Activated T-cell treated with anti-CD3 and anti-CD28 coated beads for 4 hours (primary cell): ENCODE data around the gene RIN2.
"Not testable (repeated sequence)": the region's sequence is repeated elsewhere in the genome, so short reads cannot be mapped to it uniquely, and the experiment has no call there.

Experiments
- DNase-seq: peaks from one replicate; pipeline ENCODE4 v3.0.0-alpha.2; 2020

Gene RIN2

GRCh38 chr20:19738951-19739350, 19.1 kb upstream of the RIN2 start:
- no peak for DNase-seq

GRCh38 chr20:19739351-19739750, 18.7 kb upstream of the RIN2 start:
- no peak for DNase-seq

GRCh38 chr20:19740512-19740911, 17.5 kb upstream of the RIN2 start:
- no peak for DNase-seq

GRCh38 chr20:19741924-19742323, 16.1 kb upstream of the RIN2 start:
- no peak for DNase-seq

- no peak for DNase-seq
These were observed 15.0 kb upstream of the RIN2 start for GRCh38 chr20:19742974-19743639.

- no peak for DNase-seq
These were observed 14.4 kb upstream of the RIN2 start for GRCh38 chr20:19743640-19743995.

- DNase-seq = no peak
These were observed 13.0 kb upstream of the RIN2 start for GRCh38 chr20:19745106-19745505.

- no peak for DNase-seq
These were observed 12.5 kb upstream of the RIN2 start for GRCh38 chr20:19745584-19745983.

GRCh38 chr20:19746396-19746795, 11.7 kb upstream of the RIN2 start:
- no peak for DNase-seq

GRCh38 chr20:19747903-19748302, 10.2 kb upstream of the RIN2 start:
- DNase-seq = no peak

GRCh38 chr20:19748681-19749080, 9.4 kb upstream of the RIN2 start:
- no peak for DNase-seq

- no peak for DNase-seq
These were observed 8.4 kb upstream of the RIN2 start for GRCh38 chr20:19749618-19750071.

GRCh38 chr20:19750101-19750606, 7.9 kb upstream of the RIN2 start:
- DNase-seq = no peak

GRCh38 chr20:19750907-19751636, 7.0 kb upstream of the RIN2 start:
- DNase-seq = no peak

- DNase-seq = not testable (repeated sequence)
These were observed 3.9 kb upstream of the RIN2 start for GRCh38 chr20:19754201-19754600.

- no peak for DNase-seq
These were observed 1.1 kb upstream of the RIN2 start for GRCh38 chr20:19756761-19757486.

GRCh38 chr20:19757487-19758132, 448 bp upstream of the RIN2 start:
- DNase-seq = no peak

GRCh38 chr20:19758501-19759331, 658 bp downstream of the RIN2 start:
- no peak for DNase-seq

GRCh38 chr20:19760371-19760721, 2.3 kb downstream of the RIN2 start:
- no peak for DNase-seq

GRCh38 chr20:19761326-19761725, 3.3 kb downstream of the RIN2 start:
- no peak for DNase-seq

- DNase-seq = no peak
These were observed 3.8 kb downstream of the RIN2 start for GRCh38 chr20:19761841-19762240.

- DNase-seq = no peak
These were observed 6.1 kb downstream of the RIN2 start for GRCh38 chr20:19764207-19764606.
